ENCODE data around the gene HLA-DOB.
A peak's percentile ranks its signal among the peaks of the same experiment; 100 is the strongest.

The HLA-DOB gene

GRCh38 chr6:32843979-32844838 lies 27.4 kb upstream of the HLA-DOB start, which contains the start of gene PSMB8:
Gene PSMB8 (minus strand): TSS chr6:32844047. CDS start chr6:32843996, 51 bp downstream.
- peak; percentile 96 for DNase-seq (ENCODE audit: low read depth, low spot score)

DNA sequence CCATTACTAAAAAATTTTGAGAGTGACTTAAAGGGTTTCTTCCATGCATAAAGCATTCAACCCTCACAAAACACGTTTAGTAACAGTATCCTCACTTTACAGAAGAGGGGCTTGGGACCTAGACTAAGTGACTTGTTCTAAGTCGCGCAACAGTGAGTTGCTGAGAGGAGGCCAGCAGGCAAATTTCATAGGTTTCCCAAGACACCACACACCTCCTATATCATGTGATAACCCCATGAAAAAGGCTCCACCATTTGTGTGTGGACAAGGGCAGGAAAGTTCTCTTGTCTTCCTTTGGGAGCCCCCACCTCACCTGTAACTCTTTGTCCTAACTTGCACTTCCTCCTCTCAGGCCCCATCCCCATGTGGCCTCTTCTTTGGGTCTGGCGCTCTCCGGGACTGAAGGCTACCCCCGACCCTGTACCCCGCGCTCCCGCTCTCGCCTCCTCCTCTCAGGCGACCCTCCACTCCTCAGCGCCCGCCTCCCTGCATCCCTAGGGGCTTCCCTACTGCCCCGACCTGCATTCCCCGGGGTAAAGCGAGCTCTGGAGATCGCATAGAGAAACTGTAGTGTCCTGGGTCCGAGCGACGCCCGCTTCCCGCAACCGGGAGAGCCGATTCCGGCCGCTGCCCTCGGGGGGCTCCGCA lies 26.7 kb upstream of the HLA-DOB start:
- no peak for DNase-seq (ENCODE audit: low read depth, low spot score)

GRCh38 chr6:32842690-32843089 lies 25.9 kb upstream of the HLA-DOB start:
- DNase-seq (ENCODE audit: low read depth, low spot score), result no peak

DNA sequence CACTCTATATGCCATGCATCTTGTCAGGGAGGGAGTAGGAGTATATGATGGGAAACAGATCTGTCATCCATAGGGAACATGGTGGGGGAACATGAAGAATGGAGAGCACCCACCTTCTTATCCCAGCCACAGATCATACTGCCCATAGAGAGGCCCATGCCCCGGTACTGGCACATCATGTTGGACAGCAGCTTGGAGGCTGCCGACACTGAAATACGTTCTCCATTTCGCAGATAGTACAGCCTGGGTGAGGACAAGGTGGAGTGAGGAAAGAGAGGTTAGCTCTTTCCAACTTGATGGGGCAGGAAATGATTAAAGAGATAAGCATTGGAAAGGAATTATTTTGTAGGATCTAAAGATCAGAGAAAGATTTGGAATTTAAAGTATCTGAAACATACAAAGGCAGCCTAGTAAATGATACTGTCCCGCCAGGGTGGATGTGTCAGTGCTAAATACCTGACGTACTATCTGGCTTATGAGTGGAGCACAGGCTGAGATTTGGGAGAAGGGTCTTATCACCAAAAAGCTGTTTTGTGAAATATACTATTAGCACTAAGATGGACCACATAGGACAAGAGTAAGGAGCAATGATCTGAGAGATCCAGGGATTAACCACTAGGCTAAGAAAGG lies 25.3 kb upstream of the HLA-DOB start:
- no peak for DNase-seq (ENCODE audit: low read depth, low spot score)

DNA sequence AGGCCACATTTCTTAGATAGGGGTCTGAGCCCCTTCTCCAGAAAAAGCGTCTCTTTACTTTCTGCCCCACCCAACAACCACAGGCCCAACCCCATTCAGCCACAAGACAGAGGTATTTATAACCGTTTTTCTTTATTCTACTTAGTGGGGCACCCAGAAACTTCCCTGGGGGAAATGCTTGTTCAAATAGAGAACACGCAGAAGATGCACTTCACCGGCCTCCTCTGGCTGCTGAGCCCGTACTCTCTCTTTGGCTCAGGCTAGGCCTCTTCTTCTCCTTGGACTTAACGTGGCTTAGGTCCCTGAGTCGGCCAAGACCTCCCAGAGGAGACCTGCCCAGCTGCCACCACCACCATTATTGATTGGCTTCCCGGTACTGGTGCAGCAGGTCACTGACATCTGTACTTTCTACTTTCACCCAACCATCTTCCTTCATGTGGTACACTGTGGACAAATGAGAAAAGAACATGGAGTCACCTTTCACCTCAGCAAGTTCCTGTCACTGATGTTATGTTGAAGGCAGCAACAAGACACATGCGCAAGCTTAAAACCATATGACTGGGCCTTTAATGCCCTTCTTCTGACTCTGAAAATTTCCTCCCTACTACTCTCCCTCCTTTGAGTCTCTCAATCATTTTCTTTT lies 23.9 kb upstream of the HLA-DOB start:
- no peak for DNase-seq (ENCODE audit: low read depth, low spot score)

- no peak for DNase-seq (ENCODE audit: low read depth, low spot score)
These were observed 22.6 kb upstream of the HLA-DOB start for GRCh38 chr6:32839356-32839755.

GRCh38 chr6:32838114-32838958 lies 21.5 kb upstream of the HLA-DOB start, which contains the start of gene TAP2:
Gene TAP2 (minus strand): TSS chr6:32838739. CDS start chr6:32838233, 506 bp downstream.
- DNase-seq (ENCODE audit: low read depth, low spot score), result peak; percentile 98

GRCh38 chr6:32837651-32838113 lies 20.9 kb upstream of the HLA-DOB start:
- no peak for DNase-seq (ENCODE audit: low read depth, low spot score)

GRCh38 chr6:32836873-32837272 lies 20.1 kb upstream of the HLA-DOB start:
- DNase-seq (ENCODE audit: low read depth, low spot score), result no peak

- DNase-seq (ENCODE audit: low read depth, low spot score), result no peak
These were observed 18.5 kb upstream of the HLA-DOB start for GRCh38 chr6:32835167-32835893.

- no peak for DNase-seq (ENCODE audit: low read depth, low spot score)
These were observed 16.9 kb upstream of the HLA-DOB start for GRCh38 chr6:32833664-32834063.

DNA sequence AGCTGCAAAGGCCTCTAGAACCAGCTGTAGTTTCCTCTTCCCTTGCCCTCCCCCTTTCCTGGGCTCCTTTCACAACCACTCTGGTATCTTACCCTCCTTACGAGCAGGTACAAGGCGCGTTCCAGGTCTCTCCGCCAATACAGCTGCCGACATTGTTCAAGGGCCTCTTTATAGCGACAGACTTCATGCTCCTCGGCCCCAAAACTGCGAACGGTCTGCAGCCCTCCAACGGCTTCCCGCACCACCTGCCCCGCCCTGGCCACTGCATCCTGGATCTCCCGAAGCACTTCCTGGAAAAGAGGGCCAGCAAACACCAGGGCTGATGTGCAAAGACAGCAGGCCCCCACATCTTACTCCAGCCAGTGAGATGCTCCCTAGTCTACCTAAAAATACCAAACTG lies 15.7 kb upstream of the HLA-DOB start:
- DNase-seq (ENCODE audit: low read depth, low spot score), result no peak

DNA sequence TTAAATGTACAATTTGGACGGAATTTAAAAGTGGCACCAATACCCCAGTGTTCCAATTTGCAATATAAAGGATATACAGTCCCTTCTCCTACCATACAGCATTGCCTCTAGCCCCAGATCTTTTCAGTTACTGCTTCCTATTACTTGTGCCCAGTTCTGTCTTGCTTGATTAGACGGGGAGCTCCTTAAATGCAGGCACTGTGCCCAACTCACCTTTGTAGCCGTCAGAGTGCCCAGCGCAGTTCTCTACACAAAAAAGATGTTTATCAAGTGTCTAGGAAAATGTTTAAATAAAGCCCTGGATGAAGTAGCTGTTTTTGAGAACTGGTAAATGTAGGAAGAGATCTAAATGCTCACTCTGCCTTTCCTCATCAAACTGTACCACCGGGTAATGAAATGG lies 14.1 kb upstream of the HLA-DOB start:
- DNase-seq (ENCODE audit: low read depth, low spot score), result no peak

DNA sequence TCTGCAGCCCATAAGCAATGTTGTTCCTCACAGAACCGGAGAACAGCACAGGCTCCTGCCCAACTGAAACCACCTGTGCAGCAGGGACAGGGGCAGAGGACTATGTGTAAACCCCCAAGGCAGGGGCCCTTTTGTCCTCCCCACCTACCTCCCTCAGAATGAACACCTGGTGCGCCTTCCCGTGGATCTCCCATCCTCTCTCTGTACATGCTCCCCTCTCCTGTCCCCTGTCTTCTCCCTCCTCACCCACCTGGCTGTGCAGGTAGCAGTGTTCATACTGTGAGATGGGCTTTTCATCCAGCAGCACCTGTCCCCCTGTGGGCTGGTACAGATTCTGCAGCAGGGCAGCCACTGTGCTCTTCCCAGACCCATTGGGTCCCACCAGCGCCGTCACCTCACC lies 13.2 kb upstream of the HLA-DOB start:
- no peak for DNase-seq (ENCODE audit: low read depth, low spot score)

DNA sequence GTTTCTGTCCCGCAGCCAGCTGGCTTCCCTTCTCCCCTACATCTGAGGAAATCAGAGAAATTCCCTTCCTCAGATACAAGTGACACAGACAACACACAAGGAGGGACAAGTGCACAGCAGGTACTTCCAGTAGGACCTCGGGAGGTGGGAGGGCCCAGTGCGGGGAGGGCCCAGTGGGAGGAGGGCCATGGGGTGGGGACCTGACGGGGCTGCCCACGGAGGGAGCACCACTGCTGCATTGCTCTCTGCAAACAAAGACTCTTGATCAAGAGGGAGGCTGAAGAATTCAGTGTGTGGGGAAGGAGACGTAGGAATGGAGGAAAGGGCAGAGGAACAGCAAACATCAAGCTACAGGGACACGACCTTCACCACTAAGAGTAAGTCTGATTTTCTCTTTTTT lies 12.7 kb upstream of the HLA-DOB start:
- DNase-seq (ENCODE audit: low read depth, low spot score), result no peak

DNA sequence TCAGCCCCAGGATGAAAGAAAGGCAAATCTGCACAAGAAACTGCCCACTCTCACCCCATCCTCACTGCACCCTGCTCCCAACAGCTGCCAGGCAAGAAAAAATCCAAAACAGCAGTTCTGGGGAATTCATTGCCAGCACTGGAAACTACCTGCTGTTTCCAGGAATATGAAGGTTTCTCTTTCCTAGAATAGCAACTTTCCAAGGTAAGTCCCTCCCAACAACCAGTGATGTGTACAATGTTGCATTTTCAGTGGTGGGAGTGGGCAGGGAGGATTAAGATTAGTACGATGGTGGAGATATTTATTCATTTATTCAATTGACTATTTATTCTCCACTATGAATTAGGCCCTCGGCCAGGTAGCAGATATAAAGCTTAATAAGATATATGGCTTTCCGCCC lies 10.2 kb upstream of the HLA-DOB start:
- no peak for DNase-seq (ENCODE audit: low read depth, low spot score)

DNA sequence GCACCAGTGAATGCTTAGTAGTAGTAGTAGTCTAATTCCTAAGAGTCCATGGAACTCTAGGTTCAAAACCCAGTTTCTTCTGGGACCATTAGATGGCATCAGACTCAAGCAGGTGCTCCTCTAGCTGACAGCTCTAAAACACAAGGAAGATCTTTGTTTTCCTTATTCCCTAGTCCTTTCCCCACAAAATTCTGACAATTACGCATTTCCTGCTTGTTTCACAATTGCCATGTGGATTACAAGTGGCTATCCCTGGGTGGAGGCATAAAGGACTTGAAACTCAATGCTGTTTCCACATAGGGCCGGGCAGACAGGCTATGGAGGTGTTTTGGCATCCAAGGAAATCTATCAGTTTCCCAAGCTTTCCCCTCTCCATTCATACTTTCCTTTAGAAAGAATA lies 9.2 kb upstream of the HLA-DOB start:
- no peak for DNase-seq (ENCODE audit: low read depth, low spot score)

DNA sequence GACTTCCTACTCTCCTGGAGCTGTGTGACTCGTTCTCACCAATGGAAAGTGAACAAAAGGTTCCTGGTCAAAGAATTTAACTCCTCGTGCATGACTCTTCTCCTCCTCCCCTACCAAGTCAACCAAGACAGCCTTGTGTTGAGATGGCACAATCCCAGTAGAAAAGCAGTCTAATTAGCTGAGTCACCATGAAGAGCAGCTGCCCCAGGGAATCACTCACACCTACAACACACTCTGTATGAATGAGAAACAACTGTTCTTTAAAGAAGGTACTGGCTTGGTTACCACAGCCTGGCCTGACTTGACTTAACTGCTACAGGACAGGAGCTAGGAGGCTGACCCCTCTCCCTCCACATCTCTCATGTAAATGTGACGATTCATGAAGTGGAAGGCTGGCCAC lies 2.9 kb upstream of the HLA-DOB start:
- peak; percentile 65 for DNase-seq (ENCODE audit: low read depth, low spot score)

DNA sequence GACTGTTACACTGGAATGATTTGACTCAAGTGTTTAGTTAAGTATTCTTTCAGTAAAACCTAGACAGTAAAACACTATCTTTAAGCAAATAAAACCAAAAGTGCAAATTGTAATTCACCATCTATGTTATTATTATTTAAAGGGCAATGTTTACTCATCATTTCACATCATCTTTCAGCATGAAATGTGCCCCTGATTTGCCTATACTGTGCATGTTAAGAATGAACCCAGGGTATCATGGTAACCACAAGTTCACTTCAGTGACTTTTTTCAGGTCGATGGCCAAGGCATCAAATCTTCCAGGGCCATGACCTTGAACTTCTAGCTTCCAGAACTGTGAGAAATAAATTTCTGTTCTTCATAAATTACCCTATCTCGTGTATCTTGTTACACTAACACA lies 2.1 kb upstream of the HLA-DOB start:
- DNase-seq (ENCODE audit: low read depth, low spot score), result no peak

DNA sequence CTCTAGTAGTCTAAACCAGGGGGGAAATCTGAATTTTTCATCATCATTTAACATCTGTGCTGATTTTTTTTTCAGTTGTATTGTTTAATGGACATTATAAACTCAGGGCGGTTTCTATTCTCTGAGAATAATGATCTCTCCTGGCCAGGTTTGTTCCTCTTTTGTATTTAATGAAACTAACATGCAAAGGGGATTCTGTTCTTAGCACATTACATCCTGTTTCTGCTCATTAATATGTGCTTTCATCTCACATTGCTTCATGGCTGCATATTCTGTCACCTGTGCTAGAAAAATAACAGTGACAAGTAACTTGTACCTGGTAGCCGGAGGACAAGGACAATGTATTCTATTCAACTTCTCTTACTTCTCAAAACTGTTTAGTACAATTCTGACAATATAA lies 806 bp downstream of the HLA-DOB start:
- no peak for DNase-seq (ENCODE audit: low read depth, low spot score)

Measured in astrocyte of the hippocampus (primary cell).